Psoas muscle (tissue), 8 donors: ENCODE data around the gene ARHGEF10L. TPM values are rescaled to one million over a fixed set of nuclear protein-coding genes. Genes with fewer than 3 reads are reported as not detected.

Experiments used
- ATAC-seq, 4 donors: fragments of 200-7000 bp; cut with Tn5 transposase; one replicate each; pipeline ENCODE4 v1.9.1; 2020; ENCODE audit warnings: moderate library complexity in 3 of 4, mild to moderate bottlenecking in 2 of 4
- DNase-seq, 2 donors: peaks; one replicate each; pipeline ENCODE4 v3.0.0-alpha.2; 2020
- H3K27ac ChIP-seq: fragments of 200-600 bp; one replicate; pipeline ENCODE4 v1.8.0; 2022
- H3K27me3 ChIP-seq, 3 donors: fragments of 200-600 bp in 1 of 3; one replicate each; pipeline versions ENCODE4 v1.6.1 to v1.8.0; 2013 to 2022; ENCODE audit warnings: low read length in 2 of 3, mild to moderate bottlenecking in 2 of 3, moderate library complexity in 1 of 3; ENCODE audit not compliant: insufficient read depth in 3 of 3
- H3K36me3 ChIP-seq, 2 donors: fragments of 200-600 bp in 1 of 2; one replicate each; pipeline versions ENCODE4 v1.6.1 to v1.8.0; 2013 to 2022; ENCODE audit warnings: low read depth in 1 of 2, mild to moderate bottlenecking in 1 of 2, moderate library complexity in 1 of 2; ENCODE audit not compliant: insufficient read depth in 1 of 2
- H3K4me1 ChIP-seq: fragments of 200-600 bp; one replicate; pipeline ENCODE4 v1.8.0; 2022
- H3K4me3 ChIP-seq: fragments of 200-600 bp; one replicate; pipeline ENCODE4 v1.8.0; 2022; ENCODE audit warnings: mild to moderate bottlenecking
- H3K9me3 ChIP-seq: fragments of 200-600 bp; one replicate; pipeline ENCODE4 v1.8.0; 2022
- CTCF ChIP-seq: fragments of 200-600 bp; IDR thresholded peaks from one replicate; pipeline ENCODE4 v1.8.0; 2022; ENCODE audit warnings: antibody characterized with exemption
- WGBS, 3 donors: extraction: QIAGEN DNeasy Blood & Tissue Kit; methylation state at CpG; one replicate each; pipeline versions ENCODE4 v1.1.6 to v1.1.7; 2013; 5-methylcytosine and 5-hydroxymethylcytosine counted together
- intact Hi-C, 2 donors: fragments of 100-400 bp; cut with DNase I; formaldehyde crosslinking; loops; one replicate each; pipeline versions ENCODE4 v1.11.0 to v1.14.2; 2022
- polyA plus RNA-seq, 3 donors: library from polyadenylated mRNA; stranded (reverse); fragments of 200-250 nt; gene quantifications; one replicate each; pipeline ENCODE4 v1.2.3, GENCODE V29; 2013
- total RNA-seq, 4 donors: library from RNA; stranded (reverse); fragmentation: NEBNext Ultra II Directional in 2 of 4; extraction: Animal tissue kit (Norgen Biotek cat#: 25700) in 2 of 4; gene quantifications; one replicate each; pipeline versions ENCODE4 v1.2.1 to v1.2.4, GENCODE V29; 2021 to 2023
- donor health status: healthy with polysubstance abuse.
- donor health status: DM: no; HTN: no; CAD: no; lungs with moderate emphysema.
- donor health status: Bipolar disorder and iron deficiency.
- donor health status: healthy.
- donor health status: DM: yes; HTN: yes; CAD: no.
- donor health status: DM: no; HTN: no; CAD: no.
- donor health status: DM: no; HTN: no; CAD: no.
- donor health status: DM: yes; HTN: yes; CAD: no.

The ARHGEF10L gene
- total and polyA plus RNA-seq, 7 donors = 18.8 to 108 (median 37.1) TPM

- intact Hi-C loops = no loop called here
- H3K27ac ChIP-seq = no peak overlapping the region
- H3K36me3 ChIP-seq = peaks cover 2 to 99% of the 10 kb centered on the region in 2 donors
- no peak for ATAC-seq
- no peak overlapping the region for H3K4me3 ChIP-seq
- DNase-seq = no peak
- peaks cover under 1% of the 10 kb centered on the region for H3K4me1 ChIP-seq
- 84 to 92% (median 88%) methylated on average over 3 of the region's 3 CpGs for WGBS, 3 donors
- no peaks in the 10 kb centered on the region for H3K27me3 ChIP-seq
- TF ChIP-seq CTCF = no peak
- no peaks in the 10 kb centered on the region for H3K9me3 ChIP-seq
Measured at GRCh38 chr1:17636612-17637011, 97.1 kb downstream of the ARHGEF10L start.

GRCh38 chr1:17637055-17637454 is 97.6 kb downstream of the ARHGEF10L start:
- Histone ChIP-seq H3K27ac (no peak overlapping the region), H3K4me3 (no peak overlapping the region), H3K4me1 (no peaks in the 10 kb centered on the region), H3K27me3 (no peaks in the 10 kb centered on the region), H3K36me3 (peaks cover 2 to 100% of the 10 kb centered on the region in 2 donors), H3K9me3 (no peaks in the 10 kb centered on the region)
- ATAC-seq = no peak
- TF ChIP-seq CTCF = no peak
- DNase-seq = no peak
- intact Hi-C loops = no loop called here
- WGBS, 3 donors = 91 to 97% (median 93%) methylated on average over 4 of the region's 4 CpGs

- H3K27me3 ChIP-seq = no peaks in the 10 kb centered on the region
- intact Hi-C loops = no loop called here
- no peaks in the 10 kb centered on the region for H3K9me3 ChIP-seq
- no peak for DNase-seq
- no peak overlapping the region for H3K27ac ChIP-seq
- no peak for TF ChIP-seq CTCF
- H3K4me1 ChIP-seq = no peaks in the 10 kb centered on the region
- WGBS, 3 donors = 73 to 83% (median 77%) methylated on average over 14 of the region's 14 CpGs
- H3K4me3 ChIP-seq = no peak overlapping the region
- peak in 2 of 4 donors; percentile 7 to 23 for ATAC-seq
- H3K36me3 ChIP-seq = peaks cover 2 to 99% of the 10 kb centered on the region in 2 donors
Measured at GRCh38 chr1:17639703-17640340, 100.3 kb downstream of the ARHGEF10L start.

- no peaks in the 10 kb centered on the region for H3K9me3 ChIP-seq
- no peak overlapping the region for H3K4me3 ChIP-seq
- H3K36me3 ChIP-seq = peaks cover 2 to 98% of the 10 kb centered on the region in 2 donors
- H3K27ac ChIP-seq = no peak overlapping the region
- H3K4me1 ChIP-seq = no peaks in the 10 kb centered on the region
- no peak for TF ChIP-seq CTCF
- ATAC-seq = peak in 3 of 4 donors; percentile 23 to 53 (median 29)
- 74 to 83% (median 78%) methylated on average over 5 of the region's 5 CpGs for WGBS, 3 donors
- DNase-seq = no peak
- H3K27me3 ChIP-seq = no peaks in the 10 kb centered on the region
- intact Hi-C loops = no loop called here
Measured at GRCh38 chr1:17640393-17640792, 100.9 kb downstream of the ARHGEF10L start.

GRCh38 chr1:17640975-17641374 is 101.5 kb downstream of the ARHGEF10L start:
- H3K4me3 ChIP-seq = no peak overlapping the region
- no peak for TF ChIP-seq CTCF
- H3K36me3 ChIP-seq = peaks cover 2 to 98% of the 10 kb centered on the region in 2 donors
- no peaks in the 10 kb centered on the region for H3K27me3 ChIP-seq
- intact Hi-C loops = no loop called here
- H3K9me3 ChIP-seq = no peaks in the 10 kb centered on the region
- H3K27ac ChIP-seq = no peak overlapping the region
- 89 to 90% (median 90%) methylated on average over 8 of the region's 8 CpGs for WGBS, 3 donors
- no peak for ATAC-seq
- DNase-seq = no peak
- H3K4me1 ChIP-seq = no peaks in the 10 kb centered on the region
